ENCODE measurements around the gene USP48. TPM values are rescaled to one million over a fixed set of nuclear protein-coding genes. Genes with fewer than 3 reads are reported as not detected.

Gene USP48
- total RNA-seq, 2 experiments from 2014 or later: 73.3 to 76.0 TPM

DNA sequence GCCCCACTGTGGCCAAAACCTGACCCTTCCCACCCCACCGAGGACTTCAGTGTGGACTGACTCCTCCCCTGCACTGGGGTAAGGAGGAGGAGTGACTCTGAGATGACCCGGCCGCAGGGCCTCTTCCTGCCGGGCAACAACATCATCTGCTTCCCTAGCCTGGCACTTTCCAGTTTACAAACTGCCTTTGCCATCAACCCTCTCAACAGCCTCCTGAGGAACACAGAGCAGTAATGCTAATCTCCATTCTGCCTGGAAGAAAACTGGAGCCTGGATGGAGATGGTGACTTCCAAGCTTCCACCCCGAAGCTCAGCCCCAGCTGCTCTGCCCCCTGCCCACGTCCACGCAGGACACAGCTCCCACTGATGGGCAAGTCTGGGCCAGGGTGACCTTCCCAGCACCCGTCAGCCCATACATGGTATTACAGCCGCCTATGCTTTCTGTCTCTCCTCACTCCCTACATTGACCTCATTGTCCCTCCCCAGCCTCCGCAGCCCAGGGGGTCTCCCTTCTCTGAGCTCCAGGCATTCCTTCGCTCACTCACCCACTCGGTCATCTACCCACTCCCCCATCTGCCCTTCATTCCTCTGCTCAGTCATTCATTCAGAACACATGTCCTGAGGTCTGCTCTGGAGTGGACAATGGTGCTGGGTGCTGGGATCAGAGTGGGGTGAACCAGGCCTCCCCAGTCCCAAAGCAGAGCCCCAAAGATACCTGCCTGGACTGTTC lies 148.0 kb downstream of the USP48 start:
- Mint-ChIP-seq H3K27ac (no peak overlapping the region), H3K36me3 (ENCODE audit: low read depth) (no peaks in the 10 kb centered on the region), H3K4me3 (no peak overlapping the region), H3K4me1 (ENCODE audit: low read depth) (no peaks in the 10 kb centered on the region), H3K9me3 (no peaks in the 10 kb centered on the region), H3K27me3 (peaks cover 7% of the 10 kb centered on the region)
- H3K9me3 ChIP-seq (ENCODE audit: control insufficient read depth in 1 of 2, insufficient read depth in 1 of 2, low read length in 2 of 2): peaks cover 0 to 4% of the 10 kb centered on the region in 2 experiments
- intact Hi-C loops (cut with DNase I, micrococcal nuclease): no loop called here
- TF ChIP-seq, protein P1, sequence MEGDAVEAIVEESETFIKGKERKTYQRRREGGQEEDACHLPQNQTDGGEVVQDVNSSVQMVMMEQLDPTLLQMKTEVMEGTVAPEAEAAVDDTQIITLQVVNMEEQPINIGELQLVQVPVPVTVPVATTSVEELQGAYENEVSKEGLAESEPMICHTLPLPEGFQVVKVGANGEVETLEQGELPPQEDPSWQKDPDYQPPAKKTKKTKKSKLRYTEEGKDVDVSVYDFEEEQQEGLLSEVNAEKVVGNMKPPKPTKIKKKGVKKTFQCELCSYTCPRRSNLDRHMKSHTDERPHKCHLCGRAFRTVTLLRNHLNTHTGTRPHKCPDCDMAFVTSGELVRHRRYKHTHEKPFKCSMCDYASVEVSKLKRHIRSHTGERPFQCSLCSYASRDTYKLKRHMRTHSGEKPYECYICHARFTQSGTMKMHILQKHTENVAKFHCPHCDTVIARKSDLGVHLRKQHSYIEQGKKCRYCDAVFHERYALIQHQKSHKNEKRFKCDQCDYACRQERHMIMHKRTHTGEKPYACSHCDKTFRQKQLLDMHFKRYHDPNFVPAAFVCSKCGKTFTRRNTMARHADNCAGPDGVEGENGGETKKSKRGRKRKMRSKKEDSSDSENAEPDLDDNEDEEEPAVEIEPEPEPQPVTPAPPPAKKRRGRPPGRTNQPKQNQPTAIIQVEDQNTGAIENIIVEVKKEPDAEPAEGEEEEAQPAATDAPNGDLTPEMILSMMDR (IDR thresholded peaks at IDR 0.05): no peak
- DNase-seq: no peak
- no peak overlapping the region for H3K4me3 ChIP-seq (ENCODE audit: low read length)
- ChIA-PET CTCF (no interaction called here), POLR2A (no interaction called here)
- H3K27ac ChIP-seq (ENCODE audit: low read depth in 1 of 2, low read length in 2 of 2): no peak overlapping the region
- no peaks in the 10 kb centered on the region for H3K36me3 ChIP-seq (ENCODE audit: insufficient read depth, low read length)
- no peaks in the 10 kb centered on the region for H3K4me1 ChIP-seq (ENCODE audit: insufficient read depth, low read length)
- ATAC-seq (ENCODE audit: poor library complexity): no peak
- H3K27me3 ChIP-seq (ENCODE audit: control insufficient read depth in 1 of 2, insufficient read depth in 2 of 2, low read length in 2 of 2): peaks cover 0 to 3% of the 10 kb centered on the region in 2 experiments

DNA sequence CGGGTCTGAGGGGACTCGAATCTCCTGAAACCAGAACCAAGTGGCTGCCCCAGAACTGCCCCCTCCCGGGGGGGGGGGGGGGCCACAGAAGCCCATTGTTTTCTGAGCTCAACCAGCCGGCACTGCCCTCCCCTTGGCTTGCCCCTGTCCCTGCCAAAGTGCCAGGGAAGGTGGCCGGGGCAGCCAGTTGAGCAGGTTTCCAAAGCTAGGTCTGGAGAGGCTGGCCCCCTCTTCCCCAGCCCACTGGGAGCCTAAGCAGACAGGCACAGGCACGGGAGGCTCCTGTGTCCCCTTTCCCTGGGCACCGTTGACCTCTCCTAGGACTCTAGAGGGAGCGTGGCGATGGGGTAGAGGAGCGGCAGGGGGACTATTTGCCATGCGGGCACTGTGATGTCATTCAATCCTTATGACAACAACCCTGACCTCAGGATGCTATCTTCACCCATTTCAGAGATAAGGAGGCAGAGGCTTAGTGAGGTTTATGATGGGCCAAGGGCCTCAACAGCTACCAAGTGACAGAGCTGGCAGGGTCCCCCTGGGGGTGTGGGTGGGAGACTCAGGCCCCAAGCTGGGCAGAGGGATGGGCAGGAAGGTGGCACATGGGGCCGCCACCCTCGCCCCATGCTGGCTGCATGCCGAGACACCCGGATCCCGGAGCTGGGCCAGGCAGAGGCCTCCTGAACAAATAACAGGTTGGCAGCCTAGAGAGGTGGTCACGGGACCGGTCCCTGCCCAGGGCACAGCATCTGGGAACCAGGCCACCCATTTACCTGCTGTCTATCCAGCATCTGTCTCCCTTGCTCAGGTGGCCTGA lies 148.8 kb downstream of the USP48 start:
- ATAC-seq (ENCODE audit: poor library complexity) (no peak), DNase-seq (no peak)
- H3K4me1 Mint-ChIP-seq (ENCODE audit: low read depth): no peaks in the 10 kb centered on the region
- H3K27me3 ChIP-seq (ENCODE audit: control insufficient read depth in 1 of 2, insufficient read depth in 2 of 2, low read length in 2 of 2): peaks cover 0 to 7% of the 10 kb centered on the region in 2 experiments
- CTCF ChIA-PET: no interaction called here
- no peaks in the 10 kb centered on the region for H3K4me1 ChIP-seq (ENCODE audit: insufficient read depth, low read length)
- no peak overlapping the region for H3K4me3 ChIP-seq (ENCODE audit: low read length)
- H3K27ac ChIP-seq (ENCODE audit: low read depth in 1 of 2, low read length in 2 of 2): no peak overlapping the region
- H3K36me3 Mint-ChIP-seq (ENCODE audit: low read depth): no peaks in the 10 kb centered on the region
- intact Hi-C loops (cut with DNase I, micrococcal nuclease): no loop called here
- H3K9me3 Mint-ChIP-seq: no peaks in the 10 kb centered on the region
- H3K36me3 ChIP-seq (ENCODE audit: insufficient read depth, low read length): no peaks in the 10 kb centered on the region
- no peak overlapping the region for H3K27ac Mint-ChIP-seq
- POLR2A ChIA-PET: no interaction called here
- peaks cover 8% of the 10 kb centered on the region for H3K27me3 Mint-ChIP-seq
- TF ChIP-seq, protein P1 (IDR thresholded peaks at IDR 0.05): no peak
- peaks cover 0 to 4% of the 10 kb centered on the region in 2 experiments for H3K9me3 ChIP-seq (ENCODE audit: control insufficient read depth in 1 of 2, insufficient read depth in 1 of 2, low read length in 2 of 2)
- H3K4me3 Mint-ChIP-seq: no peak overlapping the region

DNA sequence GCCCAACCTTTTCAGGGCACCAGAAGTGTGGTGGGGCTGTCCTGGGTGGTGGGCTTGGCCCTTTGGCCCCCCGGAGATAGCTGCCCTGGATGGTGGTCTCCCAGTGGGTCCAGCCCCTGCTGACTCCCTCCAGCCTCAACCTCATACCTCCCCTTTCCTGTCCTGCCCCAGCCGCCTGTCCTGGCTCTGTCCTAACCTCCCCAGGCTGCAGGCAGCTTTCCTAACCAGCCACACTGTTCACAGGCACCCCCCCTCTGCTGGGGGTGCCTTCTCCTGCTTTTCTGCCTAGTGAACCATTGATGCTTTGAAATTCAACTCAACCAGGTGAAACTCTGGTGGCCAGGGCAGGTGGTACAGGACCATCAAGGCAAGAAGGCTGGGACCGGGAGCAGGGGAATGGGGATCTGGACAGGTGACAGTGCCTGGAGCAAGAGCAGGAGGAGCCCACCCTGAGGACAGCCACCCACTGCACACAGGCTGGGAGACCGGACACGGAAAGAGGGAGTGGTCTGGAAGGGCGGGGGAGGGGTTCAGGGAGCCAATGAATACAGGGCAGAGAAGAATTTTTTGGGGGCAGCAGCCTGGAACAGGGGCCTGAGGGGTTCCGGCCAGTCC lies 149.7 kb downstream of the USP48 start:
- H3K4me1 Mint-ChIP-seq (ENCODE audit: low read depth): no peaks in the 10 kb centered on the region
- H3K9me3 Mint-ChIP-seq: no peaks in the 10 kb centered on the region
- no peaks in the 10 kb centered on the region for H3K36me3 ChIP-seq (ENCODE audit: insufficient read depth, low read length)
- H3K27me3 Mint-ChIP-seq: peaks cover 13% of the 10 kb centered on the region
- no peak overlapping the region for H3K27ac ChIP-seq (ENCODE audit: low read depth in 1 of 2, low read length in 2 of 2)
- H3K4me1 ChIP-seq (ENCODE audit: insufficient read depth, low read length): no peaks in the 10 kb centered on the region
- H3K36me3 Mint-ChIP-seq (ENCODE audit: low read depth): no peaks in the 10 kb centered on the region
- CTCF ChIA-PET: no interaction called here
- no peak overlapping the region for H3K4me3 ChIP-seq (ENCODE audit: low read length)
- peaks cover 0 to 4% of the 10 kb centered on the region in 2 experiments for H3K9me3 ChIP-seq (ENCODE audit: control insufficient read depth in 1 of 2, insufficient read depth in 1 of 2, low read length in 2 of 2)
- DNase-seq (no peak), ATAC-seq (ENCODE audit: poor library complexity) (no peak)
- POLR2A ChIA-PET: no interaction called here
- intact Hi-C loops (cut with DNase I, micrococcal nuclease): no loop called here
- H3K4me3 Mint-ChIP-seq: no peak overlapping the region
- H3K27me3 ChIP-seq (ENCODE audit: control insufficient read depth in 1 of 2, insufficient read depth in 2 of 2, low read length in 2 of 2): peaks cover 0 to 10% of the 10 kb centered on the region in 2 experiments
- TF ChIP-seq, protein P1 (IDR thresholded peaks at IDR 0.05): no peak
- no peak overlapping the region for H3K27ac Mint-ChIP-seq

Data from CD4-positive, alpha-beta T cell (primary cell).